OCI-M2 (cell line): ENCODE data around the gene SUSD4.
"Not testable (repeated sequence)": the region's sequence is repeated elsewhere in the genome, so short reads cannot be mapped to it uniquely, and the experiment has no call there.

Experiments
- DNase-seq: peaks from one replicate; lab custom pipeline; 2025; ENCODE audit not compliant: unreplicated experiment; lab: John Stamatoyannopoulos, UW

The SUSD4 gene, protein sequence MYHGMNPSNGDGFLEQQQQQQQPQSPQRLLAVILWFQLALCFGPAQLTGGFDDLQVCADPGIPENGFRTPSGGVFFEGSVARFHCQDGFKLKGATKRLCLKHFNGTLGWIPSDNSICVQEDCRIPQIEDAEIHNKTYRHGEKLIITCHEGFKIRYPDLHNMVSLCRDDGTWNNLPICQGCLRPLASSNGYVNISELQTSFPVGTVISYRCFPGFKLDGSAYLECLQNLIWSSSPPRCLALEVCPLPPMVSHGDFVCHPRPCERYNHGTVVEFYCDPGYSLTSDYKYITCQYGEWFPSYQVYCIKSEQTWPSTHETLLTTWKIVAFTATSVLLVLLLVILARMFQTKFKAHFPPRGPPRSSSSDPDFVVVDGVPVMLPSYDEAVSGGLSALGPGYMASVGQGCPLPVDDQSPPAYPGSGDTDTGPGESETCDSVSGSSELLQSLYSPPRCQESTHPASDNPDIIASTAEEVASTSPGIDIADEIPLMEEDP

DNA sequence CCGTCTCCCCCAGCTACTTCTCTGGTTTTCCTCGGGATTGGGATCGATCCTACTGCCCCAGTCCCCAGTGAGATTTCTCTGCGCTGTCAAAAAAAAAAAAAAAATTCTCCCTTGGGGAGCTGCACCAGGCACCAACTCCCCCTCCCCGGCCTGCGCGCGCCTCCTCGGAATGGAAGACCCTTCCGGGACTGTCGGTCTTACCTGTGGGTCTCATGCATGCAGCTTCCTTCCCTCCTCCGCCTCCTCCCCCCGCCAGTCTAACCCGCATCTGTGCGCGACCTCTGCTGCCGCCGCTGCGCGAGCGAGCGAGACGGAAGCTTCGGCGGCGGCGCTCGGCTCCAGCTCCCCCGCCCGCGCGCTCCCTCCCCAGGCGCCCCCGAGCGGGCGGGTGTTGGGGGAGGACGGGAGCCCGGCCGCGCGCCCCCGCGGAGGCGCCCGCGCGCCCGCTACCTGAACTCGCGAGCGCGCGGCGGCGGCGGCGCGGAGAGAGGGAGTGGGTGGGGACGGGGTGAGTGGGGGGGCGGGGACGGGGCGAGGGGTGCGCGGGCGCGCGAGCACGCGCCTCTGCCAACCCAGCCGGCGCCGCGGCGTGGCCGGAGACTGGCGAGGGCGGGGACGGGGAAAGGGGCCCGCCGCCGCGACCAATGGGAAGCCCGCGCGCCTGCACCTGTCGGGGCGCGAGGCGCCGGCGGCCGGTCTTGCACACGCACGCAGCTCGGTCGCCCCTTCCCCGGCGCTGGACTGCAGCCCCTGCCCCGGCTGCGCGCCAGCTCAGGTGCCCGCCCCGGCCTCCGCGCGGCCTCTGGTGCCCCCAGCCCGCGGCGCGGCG, at the start of gene SUSD4:
Gene SUSD4, minus strand, starts transcription at position 321 of the 829 bp plus-strand sequence. CDS start 751 bp downstream, outside the sequence.
- no peak for DNase-seq

- DNase-seq = no peak
Observed at GRCh38 chr1:223413216-223413615, 49.2 kb upstream of the SUSD4 start.

- DNase-seq = no peak
Observed at GRCh38 chr1:223411710-223412109, 47.7 kb upstream of the SUSD4 start.

GRCh38 chr1:223411309-223411708, 47.3 kb upstream of the SUSD4 start:
- no peak for DNase-seq

DNA sequence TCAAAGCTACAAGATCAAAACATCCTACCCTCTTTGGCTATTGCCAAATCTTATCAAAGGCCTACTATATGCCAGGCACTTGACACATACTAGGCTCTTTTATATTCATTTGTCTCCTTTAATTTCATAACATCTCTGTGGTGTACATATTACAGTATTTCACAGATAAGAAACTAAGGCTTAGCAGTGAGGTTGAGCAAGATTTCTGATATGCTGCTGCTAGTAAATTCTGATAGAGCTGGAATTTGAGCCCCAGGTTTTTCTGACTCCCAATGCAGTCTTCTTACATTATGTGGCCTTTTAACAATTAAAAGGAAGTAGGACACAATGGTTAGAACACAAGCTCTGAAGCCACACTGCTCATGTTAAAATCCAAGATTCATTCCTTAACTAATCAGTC, 46.1 kb upstream of the SUSD4 start:
- DNase-seq = no peak

DNA sequence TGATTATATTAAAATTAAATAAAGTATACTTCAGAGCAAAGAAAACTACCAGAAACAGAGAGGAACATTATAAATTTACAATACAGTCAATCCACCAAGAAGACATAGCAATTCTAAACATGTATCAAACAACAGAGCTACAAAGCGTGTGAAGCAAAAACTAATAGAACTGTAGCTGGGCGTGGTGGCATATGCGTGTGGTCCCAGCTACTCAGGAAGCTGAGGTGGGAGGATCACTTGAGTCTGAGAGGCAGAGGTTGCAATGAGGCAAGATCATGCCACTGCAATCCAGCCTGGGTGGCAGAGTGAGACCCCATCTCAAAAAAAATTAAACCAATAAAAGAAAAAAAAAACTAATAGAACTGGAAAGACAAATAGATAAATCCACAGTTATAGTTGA, 41.5 kb upstream of the SUSD4 start:
- no peak for DNase-seq

GRCh38 chr1:223403184-223403815, 39.3 kb upstream of the SUSD4 start:
- DNase-seq = no peak

DNA sequence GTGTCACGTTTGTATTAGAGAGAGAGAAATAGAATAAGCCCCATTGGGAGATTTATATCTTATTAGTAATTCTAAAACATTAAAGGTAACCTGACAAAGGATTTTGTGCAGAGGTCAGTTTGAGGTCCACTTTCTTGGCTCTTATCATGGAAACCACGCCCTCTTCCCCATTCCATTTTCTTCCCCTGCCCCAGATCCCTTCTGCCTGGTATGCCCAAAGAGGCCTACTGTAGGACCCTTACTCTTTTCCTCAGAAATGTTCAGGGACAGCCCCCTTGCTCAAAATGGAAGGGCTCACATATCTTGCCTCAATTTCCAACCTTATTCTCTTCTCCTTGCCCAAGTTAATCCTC, 38.8 kb upstream of the SUSD4 start:
- DNase-seq = no peak

GRCh38 chr1:223401873-223402789, 38.2 kb upstream of the SUSD4 start:
- DNase-seq = no peak

DNA sequence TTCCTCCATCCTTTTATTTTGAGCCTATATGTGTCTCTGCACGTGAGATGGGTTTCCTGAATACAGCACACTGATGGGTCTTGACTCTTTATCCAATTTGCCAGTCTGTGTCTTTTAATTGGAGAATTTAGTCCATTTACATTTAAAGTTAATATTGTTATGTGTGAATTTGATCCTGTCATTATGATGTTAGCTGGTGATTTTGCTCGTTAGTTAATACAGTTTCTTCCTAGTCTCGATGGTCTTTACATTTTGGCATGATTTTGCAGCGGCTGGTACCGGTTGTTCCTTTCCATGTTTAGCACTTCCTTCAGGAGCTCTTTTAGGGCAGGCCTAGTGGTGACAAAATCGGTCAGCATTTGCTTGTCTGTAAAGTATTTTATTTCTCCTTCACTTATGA, 35.4 kb upstream of the SUSD4 start:
- not testable (repeated sequence) for DNase-seq

- DNase-seq = no peak
Observed at GRCh38 chr1:223394706-223395105, 30.7 kb upstream of the SUSD4 start.

GRCh38 chr1:223394242-223394641, 30.3 kb upstream of the SUSD4 start:
- no peak for DNase-seq

GRCh38 chr1:223393275-223394214, 29.6 kb upstream of the SUSD4 start, which contains the start of gene CCDC185:
CCDC185 (plus strand) TSS chr1:223393415; CDS start chr1:223393476, 61 bp downstream.
- DNase-seq = no peak

DNA sequence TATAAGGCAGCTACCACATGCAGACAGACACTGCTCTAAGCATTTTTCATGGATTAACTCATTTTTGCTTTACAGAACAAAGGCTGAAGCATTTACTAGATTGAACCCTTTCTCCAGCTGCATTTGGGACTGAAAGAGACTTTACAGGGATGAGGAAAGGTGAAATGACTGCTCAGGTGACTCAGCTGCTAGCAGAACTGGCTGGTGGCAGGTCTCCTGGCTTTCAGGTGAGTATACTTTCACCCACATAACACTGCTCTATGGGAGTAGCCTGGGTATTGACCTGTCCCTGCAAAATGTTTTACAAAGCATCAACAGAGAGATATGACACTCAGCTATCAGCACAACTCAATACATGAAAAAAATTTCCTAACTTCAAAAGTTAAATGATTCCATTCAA, 26.6 kb upstream of the SUSD4 start:
- DNase-seq = no peak

DNA sequence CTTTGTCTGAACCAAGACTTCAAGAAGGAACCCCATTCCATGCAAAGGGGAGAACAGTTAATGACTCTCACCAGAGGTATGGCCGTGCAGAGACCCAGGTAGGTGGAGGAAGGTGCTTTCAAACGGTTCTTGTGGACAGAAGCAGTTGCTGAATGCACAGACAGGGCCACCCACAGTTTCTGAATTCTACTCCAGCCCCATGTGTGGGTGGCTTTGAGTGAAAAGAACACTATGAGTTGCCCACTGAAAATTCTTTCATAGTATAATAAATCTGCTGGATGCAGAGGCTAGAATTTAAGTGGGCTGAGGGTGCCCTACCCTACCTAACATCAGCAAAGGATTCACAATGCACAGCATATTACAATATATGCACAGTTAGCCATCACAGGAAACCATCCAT, 22.0 kb upstream of the SUSD4 start:
- no peak for DNase-seq

- DNase-seq = no peak
Observed at GRCh38 chr1:223378754-223379153, 14.8 kb upstream of the SUSD4 start.

DNA sequence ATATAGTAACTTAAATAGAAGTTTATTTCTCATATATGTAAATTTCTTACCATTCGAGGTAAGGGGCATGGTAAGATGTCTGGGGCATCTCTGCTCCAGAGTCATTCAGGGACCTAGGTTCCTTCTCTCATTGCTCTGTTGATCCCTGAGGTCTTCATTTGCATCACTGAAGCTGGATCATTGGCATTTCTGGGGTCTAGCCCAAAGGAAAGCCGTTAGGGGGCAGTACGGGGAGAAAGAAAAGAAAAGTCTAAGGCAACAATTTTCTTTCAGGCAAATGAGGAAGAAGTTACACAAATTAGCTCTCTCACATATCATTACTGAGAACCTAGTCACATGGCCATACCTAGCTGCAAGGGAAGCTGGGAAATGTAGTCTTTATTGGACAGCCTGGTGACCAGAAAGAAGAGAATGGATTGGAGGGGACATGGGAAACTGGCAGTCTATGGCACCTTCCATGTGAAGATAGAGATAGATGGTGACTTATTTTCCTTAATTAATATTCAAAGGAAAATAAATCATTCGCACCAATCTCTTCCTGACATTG, 10.2 kb upstream of the SUSD4 start:
- DNase-seq = no peak

DNA sequence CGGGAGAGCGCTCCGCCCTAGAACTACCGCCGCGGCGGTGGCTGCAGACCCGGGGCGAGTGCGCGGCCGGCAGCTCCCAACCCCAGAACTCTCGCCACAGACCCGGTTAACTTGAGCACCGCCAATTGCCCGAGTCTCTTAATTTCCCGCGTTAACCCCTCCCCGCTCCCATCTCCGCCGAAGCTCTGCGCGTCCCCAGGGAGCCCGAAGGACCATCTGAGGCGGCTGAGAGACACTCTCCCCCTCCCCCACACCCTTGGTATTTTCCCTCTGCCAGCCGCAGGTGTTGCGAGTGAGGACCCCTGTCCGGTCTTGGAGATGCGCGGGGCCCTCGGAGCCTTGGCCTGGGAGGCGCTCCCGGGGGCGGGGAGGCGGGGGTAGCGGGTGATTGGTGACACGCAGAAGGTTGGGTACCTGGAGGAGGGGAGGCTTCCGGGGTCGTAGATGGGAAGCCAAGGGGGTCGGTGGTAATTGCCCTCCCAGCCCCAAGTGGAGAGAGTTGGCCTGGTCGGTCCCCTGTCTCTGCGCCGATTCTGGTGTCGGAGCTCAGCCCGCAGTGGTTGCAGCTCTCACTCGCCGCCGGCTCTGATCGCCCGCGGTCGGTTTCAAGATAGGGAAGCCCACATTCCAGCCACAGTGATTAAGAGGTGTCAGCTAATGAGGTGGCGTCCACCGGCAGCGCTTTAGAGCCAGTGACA, 858 bp upstream of the SUSD4 start:
- DNase-seq = no peak
